CD14-positive monocyte (primary cell): Measurements from ENCODE around the gene PCNA. TPM values are rescaled to one million over a fixed set of nuclear protein-coding genes. Genes with fewer than 3 reads are reported as not detected.

Experiments used
- DNase-seq, 3 donors: peaks; one replicate each; pipeline ENCODE4 v3.0.0-alpha.2; 2011 to 2022
- H2AFZ ChIP-seq: 2 replicates; pipeline ENCODE4 v1.6.0; 2012; ENCODE audit warnings: mild to moderate bottlenecking, low read depth, low read length, inconsistent platforms; ENCODE audit not compliant: insufficient read depth, poor library complexity, severe bottlenecking
- H3K27ac ChIP-seq, 2 donors: 1 replicate in 1 of 2; 2 replicates in 1 of 2; pipeline ENCODE4 v1.5.1; 2012 to 2013; ENCODE audit warnings: low read length in 2 of 2, control low read depth in 1 of 2, inconsistent platforms in 1 of 2, low read depth in 1 of 2, mild to moderate bottlenecking in 1 of 2
- H3K27me3 ChIP-seq, 2 donors: one replicate each; pipeline versions ENCODE4 v1.6.0 to v1.6.1; 2011 to 2013; ENCODE audit warnings: low read length in 2 of 2; ENCODE audit not compliant: control insufficient read depth in 2 of 2, insufficient read depth in 2 of 2
- H3K36me3 ChIP-seq, 2 donors: replicated peaks in 1 of 2; 1 replicate in 1 of 2; 2 replicates in 1 of 2; pipeline versions ENCODE4 v1.5.1 to v1.6.1; 2012 to 2013; ENCODE audit warnings: low read length in 2 of 2, control low read depth in 1 of 2, inconsistent platforms in 1 of 2, mild to moderate bottlenecking in 1 of 2; ENCODE audit not compliant: insufficient read depth in 2 of 2, control insufficient read depth in 1 of 2
- H3K4me1 ChIP-seq, 2 donors: 1 replicate in 1 of 2; 2 replicates in 1 of 2; pipeline versions ENCODE4 v1.5.1 to v1.6.1; 2012 to 2013; ENCODE audit warnings: low read length in 2 of 2, control low read depth in 1 of 2, inconsistent platforms in 1 of 2, mild to moderate bottlenecking in 1 of 2, moderate library complexity in 1 of 2; ENCODE audit not compliant: insufficient read depth in 2 of 2, control insufficient read depth in 1 of 2
- H3K4me2 ChIP-seq: replicated peaks from 2 replicates; pipeline ENCODE3; 2012; ENCODE audit warnings: low read length, moderate library complexity, mild to moderate bottlenecking; ENCODE audit not compliant: poor library complexity, severe bottlenecking; ENCODE audit errors: extremely low read depth
- H3K4me3 ChIP-seq, 3 experiments: fragments of 200-600 bp in 1 of 3; sonication (generic) in 1 of 3; replicated peaks in 1 of 3; 1 replicate in 2 of 3; 2 replicates in 1 of 3; pipeline ENCODE4 v1.5.1; 2011 to 2013; ENCODE audit warnings: low read length in 3 of 3, mild to moderate bottlenecking in 3 of 3, control low read depth in 2 of 3, low read depth in 2 of 3, inconsistent platforms in 1 of 3, moderate library complexity in 1 of 3
- H3K79me2 ChIP-seq: 2 replicates; pipeline ENCODE4 v1.6.0; 2012; ENCODE audit warnings: mild to moderate bottlenecking, control low read depth, inconsistent platforms, low read length, moderate library complexity; ENCODE audit not compliant: insufficient read depth
- H3K9ac ChIP-seq: 2 replicates; pipeline ENCODE4 v1.6.0; 2017; ENCODE audit warnings: low read length, mild to moderate bottlenecking; ENCODE audit not compliant: insufficient read depth, poor library complexity, severe bottlenecking
- H3K9me3 ChIP-seq, 2 donors: replicated peaks in 1 of 2; 1 replicate in 1 of 2; 2 replicates in 1 of 2; pipeline versions ENCODE4 v1.5.1 to v1.6.1; 2012 to 2013; ENCODE audit warnings: low read length in 2 of 2, control low read depth in 1 of 2; ENCODE audit not compliant: control insufficient read depth in 1 of 2, insufficient read depth in 1 of 2
- H4K20me1 ChIP-seq: 2 replicates; pipeline ENCODE4 v1.6.0; 2012; ENCODE audit warnings: mild to moderate bottlenecking, low read length, control low read depth, moderate library complexity; ENCODE audit not compliant: insufficient read depth
- H3K27ac Mint-ChIP-seq, 7 donors: one replicate each; pipeline ENCODE4 v1.8.0; 2020; ENCODE audit warnings: mild to moderate bottlenecking in 7 of 7, mixed read lengths in 7 of 7, moderate library complexity in 6 of 7, inconsistent platforms in 2 of 7
- H3K27me3 Mint-ChIP-seq, 3 donors: one replicate each; pipeline ENCODE4 v1.8.0; 2021 to 2022; ENCODE audit warnings: low read depth in 3 of 3, mild to moderate bottlenecking in 3 of 3, mixed read lengths in 3 of 3, moderate library complexity in 3 of 3, inconsistent platforms in 1 of 3
- H3K36me3 Mint-ChIP-seq, 2 donors: one replicate each; pipeline ENCODE4 v1.8.0; 2020; ENCODE audit warnings: mixed read lengths in 2 of 2, inconsistent platforms in 1 of 2, mild to moderate bottlenecking in 1 of 2
- H3K4me1 Mint-ChIP-seq: one replicate; pipeline ENCODE4 v1.8.0; 2020; ENCODE audit warnings: mild to moderate bottlenecking, mixed read lengths
- H3K4me3 Mint-ChIP-seq, 2 donors: one replicate each; pipeline ENCODE4 v1.8.0; 2020; ENCODE audit warnings: mild to moderate bottlenecking in 2 of 2, mixed read lengths in 2 of 2, moderate library complexity in 1 of 2
- H3K9me3 Mint-ChIP-seq, 7 donors: one replicate each; pipeline ENCODE4 v1.8.0; 2020 to 2022; ENCODE audit warnings: mixed read lengths in 7 of 7, mild to moderate bottlenecking in 6 of 7, moderate library complexity in 6 of 7, inconsistent platforms in 2 of 7
- WGBS: methylation state at CpG from one replicate; pipeline ENCODE4 v1.1.5; 2013; ENCODE audit warnings: missing lambda C conversion rate; ENCODE audit not compliant: insufficient coverage; 5-methylcytosine and 5-hydroxymethylcytosine counted together
- intact Hi-C, 2 donors: fragments of 100-400 bp; cut with micrococcal nuclease; formaldehyde crosslinking; loops; one replicate each; pipeline versions ENCODE4 v1.15.0 to v1.15.1; 2023
- polyA plus RNA-seq, 3 donors: library from polyadenylated mRNA; depleted of rRNA in 1 of 3; unstranded in 2 of 3; stranded (reverse) in 1 of 3; fragments of 300-500 nt in 2 of 3; fragments of >200 nt in 1 of 3; fragmentation: Illumina TruSeq in 2 of 3; gene quantifications; 1 replicate in 2 of 3; 2 replicates in 1 of 3; pipeline ENCODE4 v1.2.3, GENCODE V29; 2012 to 2021
- TF ChIP-seq, protein P1 (sequence below): fragments of 200-600 bp; IDR thresholded peaks from one replicate; pipeline ENCODE4 v1.8.0; 2022; ENCODE audit warnings: antibody characterized with exemption, mild to moderate bottlenecking

PCNA gene
- polyA plus RNA-seq, 3 donors: 27.9 to 35.0 (median 30.8) TPM

GRCh38 chr20:5096463-5096862, 23.3 kb downstream of the PCNA start:
- Histone ChIP-seq H3K9ac (no peak overlapping the region), H3K27me3 (no peaks in the 10 kb centered on the region), H3K79me2 (no peaks in the 10 kb centered on the region), H4K20me1 (no peaks in the 10 kb centered on the region), H3K4me1 (peaks cover 0 to 2% of the 10 kb centered on the region in 2 donors), H3K36me3 (peaks cover 7 to 51% of the 10 kb centered on the region in 2 donors), H3K9me3 (no peaks in the 10 kb centered on the region), H3K4me2 (no peak overlapping the region), H2AFZ (no peak overlapping the region), H3K27ac (no peak overlapping the region), H3K4me3 (no peak overlapping the region)
- Mint-ChIP-seq H3K27me3 (no peaks in the 10 kb centered on the region), H3K36me3 (peaks cover 33 to 54% of the 10 kb centered on the region in 2 donors), H3K4me3 (no peak overlapping the region), H3K27ac (peak overlapping the region in 1 of 7 donors; percentile 64), H3K4me1 (peaks cover 21% of the 10 kb centered on the region), H3K9me3 (no peaks in the 10 kb centered on the region)
- intact Hi-C loops: loop anchor here (5.0 kb wide), 1 partner anchor 39 kb away; no protein-coding TSS in a partner anchor
- no peak for DNase-seq
- TF ChIP-seq, protein P1, sequence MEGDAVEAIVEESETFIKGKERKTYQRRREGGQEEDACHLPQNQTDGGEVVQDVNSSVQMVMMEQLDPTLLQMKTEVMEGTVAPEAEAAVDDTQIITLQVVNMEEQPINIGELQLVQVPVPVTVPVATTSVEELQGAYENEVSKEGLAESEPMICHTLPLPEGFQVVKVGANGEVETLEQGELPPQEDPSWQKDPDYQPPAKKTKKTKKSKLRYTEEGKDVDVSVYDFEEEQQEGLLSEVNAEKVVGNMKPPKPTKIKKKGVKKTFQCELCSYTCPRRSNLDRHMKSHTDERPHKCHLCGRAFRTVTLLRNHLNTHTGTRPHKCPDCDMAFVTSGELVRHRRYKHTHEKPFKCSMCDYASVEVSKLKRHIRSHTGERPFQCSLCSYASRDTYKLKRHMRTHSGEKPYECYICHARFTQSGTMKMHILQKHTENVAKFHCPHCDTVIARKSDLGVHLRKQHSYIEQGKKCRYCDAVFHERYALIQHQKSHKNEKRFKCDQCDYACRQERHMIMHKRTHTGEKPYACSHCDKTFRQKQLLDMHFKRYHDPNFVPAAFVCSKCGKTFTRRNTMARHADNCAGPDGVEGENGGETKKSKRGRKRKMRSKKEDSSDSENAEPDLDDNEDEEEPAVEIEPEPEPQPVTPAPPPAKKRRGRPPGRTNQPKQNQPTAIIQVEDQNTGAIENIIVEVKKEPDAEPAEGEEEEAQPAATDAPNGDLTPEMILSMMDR: no peak
- WGBS: 100% methylated on average over 1 of the region's 2 CpGs

DNA sequence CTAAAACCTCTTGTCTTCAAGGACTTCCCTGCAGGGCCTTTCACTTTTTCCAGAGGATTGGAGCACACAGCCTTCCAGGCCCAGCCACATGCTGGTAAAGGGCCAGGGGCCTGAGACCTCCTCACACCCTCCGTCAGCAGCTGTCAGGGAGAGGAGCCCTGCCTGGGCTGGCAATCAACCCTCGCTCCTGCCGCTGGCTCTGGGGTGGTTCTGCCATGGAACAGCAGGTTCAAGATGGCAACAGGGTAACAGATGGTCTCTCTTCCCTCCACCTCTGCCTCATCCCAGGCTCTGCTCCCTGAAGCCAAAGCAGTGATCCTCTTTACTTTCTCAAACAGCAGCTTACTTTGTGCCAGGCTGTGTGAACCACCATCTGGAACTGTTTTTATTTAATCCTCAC, 23.8 kb downstream of the PCNA start:
- Histone ChIP-seq H3K9ac (no peak overlapping the region), H3K4me3 (no peak overlapping the region), H3K79me2 (no peaks in the 10 kb centered on the region), H3K4me2 (no peak overlapping the region), H3K9me3 (no peaks in the 10 kb centered on the region), H4K20me1 (no peaks in the 10 kb centered on the region), H3K4me1 (peaks cover 4 to 7% of the 10 kb centered on the region in 2 donors), H3K27ac (no peak overlapping the region), H2AFZ (no peak overlapping the region), H3K27me3 (no peaks in the 10 kb centered on the region), H3K36me3 (peaks cover 4 to 46% of the 10 kb centered on the region in 2 donors)
- Mint-ChIP-seq H3K4me1 (peaks cover 18% of the 10 kb centered on the region), H3K36me3 (peaks cover 33 to 51% of the 10 kb centered on the region in 2 donors), H3K4me3 (no peak overlapping the region), H3K27me3 (no peaks in the 10 kb centered on the region), H3K9me3 (no peaks in the 10 kb centered on the region), H3K27ac (peak overlapping the region in 5 of 7 donors; percentile 4 to 76 (median 40))
- TF ChIP-seq, protein P1: no peak
- DNase-seq: no peak
- intact Hi-C loops: loop anchor here (5.0 kb wide), 1 partner anchor 39 kb away; no protein-coding TSS in a partner anchor
- WGBS: 100% methylated on average over 3 of the region's 3 CpGs
